HepG2 (cell line): ENCODE results near the gene RBM28. TPM values are rescaled to one million over a fixed set of nuclear protein-coding genes. Genes with fewer than 3 reads are reported as not detected.

Experiments
- AHDC1 ChIP-seq: sonication (generic); formaldehyde crosslinking; IDR thresholded peaks from 2 replicates; pipeline ENCODE4 v1.5.1; 2020; ENCODE audit warnings: mild to moderate bottlenecking, missing genetic modification reagents, borderline replicate concordance
- CSRNP2 ChIP-seq: sonication (generic); formaldehyde crosslinking; conservative IDR thresholded peaks from 2 replicates; pipeline ENCODE4 v1.8.0; 2022; ENCODE audit warnings: low read depth, missing genetic modification reagents
- FOXA3 ChIP-seq: IDR thresholded peaks from 2 replicates; pipeline ENCODE4 v1.6.1; 2016; ENCODE audit warnings: missing genetic modification reagents, missing compliant biosample characterization
- IKZF5 ChIP-seq: IDR thresholded peaks from 2 replicates; pipeline ENCODE4 v1.6.1; 2018; ENCODE audit warnings: missing genetic modification reagents, mild to moderate bottlenecking, missing compliant biosample characterization
- IRF2 ChIP-seq: IDR thresholded peaks from 2 replicates; pipeline ENCODE4 v1.6.1; 2018; ENCODE audit warnings: missing genetic modification reagents, missing compliant biosample characterization
- KDM3A ChIP-seq: IDR thresholded peaks from 2 replicates; pipeline ENCODE4 v1.6.1; 2018; ENCODE audit warnings: low read depth, missing compliant biosample characterization
- MED1 ChIP-seq: sonication (generic); formaldehyde crosslinking; IDR thresholded peaks from 2 replicates; pipeline ENCODE4 v1.4.0; 2020; ENCODE audit warnings: missing genetic modification reagents
- ONECUT2 ChIP-seq: sonication (generic); formaldehyde crosslinking; IDR thresholded peaks from 2 replicates; pipeline ENCODE4 v1.4.0; 2020; ENCODE audit warnings: missing genetic modification reagents
- PAXIP1 ChIP-seq: sonication (generic); formaldehyde crosslinking; conservative IDR thresholded peaks from 2 replicates; pipeline ENCODE4 v1.4.0; 2020; ENCODE audit warnings: mild to moderate bottlenecking, missing genetic modification reagents, moderate library complexity
- RARG ChIP-seq: sonication (generic); formaldehyde crosslinking; IDR thresholded peaks from 2 replicates; pipeline ENCODE4 v1.4.0; 2020; ENCODE audit warnings: low read depth, mild to moderate bottlenecking, missing genetic modification reagents
- SOX6 ChIP-seq, 2 experiments: fragments of 450-650 bp in 1 of 2; sonication (generic) in 1 of 2; formaldehyde crosslinking in 1 of 2; IDR thresholded peaks; 2 replicates each; pipeline versions ENCODE4 v1.4.0 to v1.6.1; 2017 to 2020; ENCODE audit warnings: antibody characterized with exemption in 1 of 2, mild to moderate bottlenecking in 1 of 2, missing genetic modification reagents in 1 of 2
- SPEN ChIP-seq: sonication (generic); formaldehyde crosslinking; IDR thresholded peaks from 2 replicates; pipeline ENCODE4 v1.5.1; 2020; ENCODE audit warnings: low read depth, mild to moderate bottlenecking, missing genetic modification reagents
- ZNF335 ChIP-seq: sonication (generic); formaldehyde crosslinking; IDR thresholded peaks from 2 replicates; pipeline ENCODE4 v1.4.0; 2020; ENCODE audit warnings: missing genetic modification reagents
- ZNF790 ChIP-seq: sonication (generic); formaldehyde crosslinking; IDR thresholded peaks from 2 replicates; pipeline ENCODE4 v1.8.0; 2022; ENCODE audit warnings: missing genetic modification reagents, mild to moderate bottlenecking, borderline replicate concordance
- ZXDC ChIP-seq: sonication (generic); formaldehyde crosslinking; IDR thresholded peaks from 2 replicates; pipeline ENCODE4 v1.5.0; 2020; ENCODE audit warnings: mild to moderate bottlenecking, missing genetic modification reagents
- polyA plus RNA-seq, 8 experiments: library from polyadenylated mRNA; depleted of rRNA in 3 of 8; stranded (reverse) in 7 of 8; unstranded in 1 of 8; fragments of >200 nt; fragmentation: Illumina TruSeq in 4 of 8; extraction: Trizol in 4 of 8; gene quantifications; 2 replicates each; pipeline versions ENCODE4 v1.2.1 to v1.2.3, GENCODE V29; 2011 to 2016; ENCODE audit warnings: low read depth in 4 of 8, missing spikeins in 1 of 8, mixed read lengths in 1 of 8; ENCODE audit not compliant: insufficient read depth in 1 of 8
- total RNA-seq, 5 experiments: library from RNA; depleted of rRNA; stranded (reverse); fragments of >200 nt; fragmentation: Illumina TruSeq; extraction: Trizol; gene quantifications; 2 replicates each; pipeline ENCODE4 v1.2.3, GENCODE V29; 2016; ENCODE audit warnings: low read depth in 1 of 5

The RBM28 gene
- total and polyA plus RNA-seq, 2 of the 13 experiments (the other 11 are each of a cell fraction or from before 2014, with no cell fraction given) = 20.5 to 49.0 TPM

GRCh38 chr7:128309124-128309523, 34.6 kb downstream of the RBM28 start (continued):
- TF ChIP-seq ZNF790 (CRISPR knock-in tag) (no peak), SPEN (CRISPR knock-in tag) (no peak), KDM3A (CRISPR knock-in tag) (no peak), ONECUT2 (CRISPR knock-in tag) (no peak), FOXA3 (peak; percentile 48), MED1 (CRISPR knock-in tag) (peak; percentile 49; the same call in 1 of the 2 replicates), CSRNP2 (CRISPR knock-in tag) (no peak), RARG (CRISPR knock-in tag) (no peak), ZNF335 (CRISPR knock-in tag) (no peak), IRF2 (CRISPR knock-in tag) (no peak), SOX6 (IDR thresholded peaks at IDR 0.05) (no peak), SOX6 (CRISPR knock-in tag; IDR thresholded peaks at IDR 0.05) (peak; percentile 71), IKZF5 (CRISPR knock-in tag) (no peak), ZXDC (CRISPR knock-in tag) (no peak), PAXIP1 (CRISPR knock-in tag) (peak; percentile 56), AHDC1 (CRISPR knock-in tag) (peak; percentile 74; the same call in 1 of the 2 replicates)
